OCI-M1 (cell line): ENCODE results near the gene DIP2A.
A peak's percentile ranks its signal among the peaks of the same experiment; 100 is the strongest.
"Not testable (repeated sequence)": the region's sequence is repeated elsewhere in the genome, so short reads cannot be mapped to it uniquely, and the experiment has no call there.

ENCODE experiments used
- DNase-seq: peaks from one replicate; lab custom pipeline; 2025; lab: John Stamatoyannopoulos, UW

The DIP2A gene

GRCh38 chr21:46482225-46482845 is 23.6 kb downstream of the DIP2A start:
- no peak for DNase-seq

DNA sequence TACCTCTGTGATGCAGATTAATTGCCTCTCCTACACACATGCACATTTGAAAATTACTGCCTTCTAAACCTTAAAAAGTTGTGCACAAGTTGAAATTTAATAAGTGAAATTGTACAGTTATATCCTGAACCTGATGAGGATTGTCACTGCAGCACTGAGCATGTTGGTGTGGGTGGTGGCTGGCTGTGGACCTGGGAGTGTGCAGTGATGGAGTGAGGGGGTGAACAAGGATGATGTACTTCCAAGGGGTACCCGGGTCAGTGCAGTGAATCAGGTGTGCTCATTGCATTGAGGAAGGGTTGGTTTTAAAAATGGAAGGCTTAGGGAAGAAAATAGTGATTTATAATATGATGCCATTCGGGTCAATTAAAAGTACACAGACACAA is 24.1 kb downstream of the DIP2A start:
- DNase-seq: no peak

DNA sequence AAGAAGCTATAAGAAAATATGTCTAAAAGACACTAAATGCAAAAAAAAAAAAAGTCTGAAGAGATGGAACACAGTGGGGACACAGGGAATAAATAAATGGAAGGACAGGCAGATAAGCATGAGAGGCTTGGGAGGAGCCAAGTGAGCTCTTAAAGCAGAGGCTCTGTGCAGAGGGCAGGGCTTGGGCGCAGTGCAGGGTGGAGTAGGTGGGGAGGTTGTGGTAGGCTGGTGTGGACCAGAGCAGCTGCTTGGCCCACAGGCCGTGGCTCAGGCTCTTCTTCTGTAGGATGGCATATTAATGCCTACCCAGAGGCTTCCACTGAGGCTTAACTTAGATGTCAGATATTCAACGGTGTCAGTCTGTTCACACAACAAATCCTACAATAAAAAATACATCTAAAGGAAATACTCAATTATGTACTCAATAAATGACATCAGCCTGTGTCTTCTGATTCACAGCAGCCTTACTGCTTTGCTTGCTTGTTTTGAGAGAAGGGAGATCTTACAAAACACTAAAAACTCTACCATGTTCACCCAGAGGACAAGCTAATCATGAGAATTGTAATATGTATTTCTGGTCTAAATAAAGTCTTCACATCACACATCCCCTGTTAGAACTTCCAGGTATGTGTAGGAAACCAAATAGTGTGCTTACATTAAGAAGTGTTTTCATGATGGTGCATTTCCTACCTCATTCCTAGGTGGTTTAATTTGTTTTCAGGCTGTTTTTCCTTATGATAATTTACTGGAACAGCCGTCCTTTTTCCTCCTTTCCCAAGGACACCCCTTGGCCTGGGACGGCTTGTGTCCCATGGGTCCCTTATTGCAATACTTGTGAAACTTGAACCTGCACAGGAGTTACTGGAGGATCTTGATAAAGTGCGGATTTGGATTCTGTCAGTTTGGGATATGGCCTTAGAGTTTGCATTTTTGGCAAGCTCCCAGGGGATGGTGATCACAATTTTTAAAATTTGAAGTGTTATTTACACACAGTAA is 24.9 kb downstream of the DIP2A start:
- DNase-seq: no peak

DNA sequence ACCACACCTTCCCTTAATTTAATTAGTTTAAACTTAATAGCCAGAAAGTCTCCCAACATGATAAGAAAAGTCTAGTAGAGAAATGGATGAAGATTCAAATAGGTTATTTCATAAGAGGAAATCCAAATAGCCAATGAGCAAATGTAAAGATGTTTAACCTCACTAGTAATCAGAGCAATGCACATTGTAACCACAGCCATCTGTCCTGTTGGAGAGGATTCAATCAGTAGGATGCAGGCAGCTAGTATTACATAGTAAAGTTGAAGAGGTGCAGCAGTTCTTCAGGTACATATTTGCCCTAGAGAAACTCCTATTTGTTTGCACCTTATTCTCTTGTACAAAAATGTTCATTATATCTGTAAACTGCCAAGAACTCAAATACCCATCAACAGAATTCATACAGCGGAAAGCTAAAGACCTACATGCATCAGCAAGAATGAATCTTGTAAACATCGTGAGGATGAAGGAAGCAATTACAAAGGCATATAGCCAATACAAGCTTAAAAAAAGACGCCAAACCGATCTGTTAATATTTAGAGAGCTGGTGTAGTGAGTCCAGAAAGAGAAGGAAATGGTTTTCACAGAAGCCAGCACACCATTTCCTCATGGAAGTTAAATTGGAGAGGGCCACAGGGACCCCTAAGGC is 27.9 kb downstream of the DIP2A start:
- peak; percentile 32 for DNase-seq

DNA sequence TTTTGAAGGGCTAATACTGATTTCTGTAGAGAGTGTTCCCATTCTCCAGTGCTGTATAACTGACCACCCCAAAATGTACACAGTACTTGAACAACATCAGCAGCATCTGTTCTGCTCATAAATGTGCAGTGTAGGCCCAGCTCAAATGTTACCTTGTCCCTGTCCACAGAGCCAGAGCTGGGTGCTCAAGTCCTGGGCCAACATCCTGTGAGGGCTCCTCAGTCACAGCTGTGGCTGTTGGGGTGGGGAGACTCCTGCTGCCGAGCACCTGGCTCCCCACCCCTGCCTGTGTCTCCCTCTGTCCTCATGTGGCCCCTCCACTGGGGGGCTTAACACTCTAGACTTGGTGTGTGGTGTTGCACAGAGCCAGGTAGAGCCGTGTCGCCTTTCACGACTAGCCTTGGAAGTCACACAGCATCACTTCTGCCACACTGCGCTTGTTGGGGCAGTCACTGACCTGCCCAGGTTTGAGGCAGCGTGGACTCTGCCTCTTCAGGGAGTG is 30.5 kb downstream of the DIP2A start:
- no peak for DNase-seq

DNA sequence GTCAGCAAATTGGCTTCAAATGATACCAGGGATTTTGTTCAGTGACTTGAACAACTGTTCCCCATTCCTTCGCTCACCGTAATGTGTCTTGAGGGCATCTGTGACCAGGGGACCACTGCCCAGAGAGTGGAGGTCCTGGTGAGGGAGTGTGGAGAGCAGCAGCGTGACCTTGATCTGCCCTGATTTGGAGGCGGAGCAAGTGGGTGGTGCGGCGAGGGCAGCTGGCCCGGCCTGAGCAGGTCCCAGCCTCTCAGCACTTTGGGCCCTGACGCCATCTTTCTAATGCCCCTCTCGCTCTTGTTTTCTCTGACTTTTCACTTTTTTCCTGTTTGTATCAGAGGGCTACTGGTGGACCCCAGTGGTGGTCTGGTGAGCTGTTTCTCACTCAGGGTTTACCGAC is 31.1 kb downstream of the DIP2A start:
- DNase-seq: no peak

DNA sequence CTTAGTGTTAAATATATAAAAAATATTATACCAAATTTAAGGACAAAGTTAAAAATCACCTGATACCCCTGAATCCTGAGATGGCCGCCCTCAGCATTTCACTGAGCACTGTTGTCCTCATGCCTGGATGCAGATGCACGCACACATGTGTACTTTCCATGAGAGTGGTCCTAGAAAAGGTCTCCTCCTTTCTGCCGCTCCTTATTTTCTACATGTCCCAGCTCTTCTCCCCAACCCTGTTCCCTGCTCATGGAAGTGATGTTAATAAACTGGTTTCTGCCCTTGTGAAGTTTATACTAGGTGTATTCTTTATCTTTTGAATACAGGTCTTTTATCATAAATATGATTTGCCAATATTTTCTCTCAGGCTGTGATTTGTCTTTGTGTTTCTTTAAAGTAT is 32.9 kb downstream of the DIP2A start:
- no peak for DNase-seq

GRCh38 chr21:46492851-46493250 is 34.2 kb downstream of the DIP2A start:
- no peak for DNase-seq

GRCh38 chr21:46493828-46494227 is 35.1 kb downstream of the DIP2A start:
- no peak for DNase-seq

GRCh38 chr21:46498335-46499050 is 39.8 kb downstream of the DIP2A start:
- no peak for DNase-seq

DNA sequence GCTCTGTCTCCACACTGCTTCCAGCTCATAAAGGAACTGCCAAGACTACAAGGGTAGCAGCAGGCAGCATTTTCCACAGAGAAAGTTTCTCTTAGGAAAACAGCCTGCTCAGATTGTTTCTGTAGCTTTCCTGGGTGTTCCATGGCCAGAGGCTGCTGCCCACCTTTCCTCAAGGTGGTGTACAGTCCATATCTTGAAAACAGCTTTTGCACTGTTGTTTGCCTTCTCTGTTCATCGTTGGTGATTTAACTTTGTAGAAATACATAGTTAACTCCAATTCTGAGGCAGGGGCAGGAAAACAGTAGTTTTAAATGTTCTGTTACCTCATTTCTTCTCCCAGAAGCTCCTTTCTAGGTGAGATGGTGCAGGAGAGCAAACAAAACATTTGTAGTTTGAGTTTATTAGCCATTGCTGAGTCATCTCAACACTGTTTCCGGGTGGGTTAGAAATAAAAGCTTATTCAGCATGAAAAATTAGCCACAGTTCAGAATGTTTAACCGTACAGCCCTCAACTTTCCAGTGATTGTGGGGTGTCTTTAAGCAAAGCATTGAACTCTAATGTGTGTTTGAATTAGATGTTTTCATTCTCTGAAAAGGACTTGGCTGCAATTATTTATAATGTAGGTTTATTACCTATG is 41.7 kb downstream of the DIP2A start:
- peak; percentile 49 for DNase-seq

- DNase-seq: no peak
These were observed 45.3 kb downstream of the DIP2A start for GRCh38 chr21:46503922-46504550.

DNA sequence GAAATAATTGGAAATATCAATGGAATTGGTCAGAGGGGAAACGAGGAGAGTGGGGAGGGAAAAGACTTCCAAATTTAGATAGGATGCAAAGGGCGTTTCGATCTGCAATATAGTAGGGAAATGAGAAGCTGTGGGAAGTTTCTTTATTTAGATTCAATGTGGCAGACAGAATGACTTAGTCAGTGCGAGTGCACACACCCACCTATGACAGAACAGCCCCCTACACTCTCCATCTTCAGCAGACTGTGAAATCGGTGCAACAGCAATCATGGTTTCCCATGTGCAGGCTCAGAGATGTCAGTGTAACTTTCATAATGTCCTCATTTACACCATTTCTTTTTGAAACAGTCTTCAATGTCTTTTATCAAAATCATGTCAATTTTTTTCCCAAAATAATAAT is 46.0 kb downstream of the DIP2A start:
- no peak for DNase-seq

DNA sequence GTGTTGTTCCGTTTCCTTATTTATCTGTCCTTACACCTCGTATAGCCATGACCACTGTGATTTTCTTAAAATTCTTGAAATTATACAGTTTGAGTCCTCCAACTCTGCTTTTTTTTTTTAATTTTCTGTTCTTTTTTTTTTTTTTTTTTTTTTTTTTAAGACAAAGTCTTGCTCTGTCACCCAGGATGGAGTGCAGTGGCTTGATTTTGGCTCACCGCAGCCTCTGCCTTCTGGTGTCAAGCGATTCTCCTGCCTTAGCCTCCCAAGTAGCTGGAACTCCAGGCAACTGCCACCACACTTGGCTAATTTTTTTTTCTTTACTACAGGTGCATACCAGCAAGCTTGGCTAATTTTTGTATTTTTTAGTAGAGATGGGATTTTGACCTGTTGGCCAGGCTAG is 48.9 kb downstream of the DIP2A start:
- no peak for DNase-seq

GRCh38 chr21:46509741-46510502 is 51.2 kb downstream of the DIP2A start:
- DNase-seq: no peak

DNA sequence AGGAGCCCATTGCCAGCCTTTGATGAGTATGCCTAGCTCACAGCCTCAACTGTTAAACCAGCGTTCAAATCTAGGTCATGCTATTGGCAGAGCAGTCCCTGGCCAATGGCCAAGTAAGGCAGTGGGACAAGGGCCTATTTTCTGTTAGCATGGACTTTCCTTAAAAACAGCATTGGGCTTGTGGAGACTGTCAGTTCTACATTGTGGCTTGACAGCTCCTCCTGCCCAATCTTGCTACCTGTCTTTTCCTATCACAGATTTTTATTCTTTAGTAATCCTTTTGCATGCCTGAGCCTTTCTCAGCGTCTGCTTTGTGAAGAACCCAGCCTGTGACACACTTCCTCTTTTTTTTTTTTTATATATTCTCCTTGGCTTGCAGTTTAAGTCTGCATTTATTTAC is 56.4 kb downstream of the DIP2A start:
- peak; percentile 78 for DNase-seq

- no peak for DNase-seq
These were observed 57.4 kb downstream of the DIP2A start for GRCh38 chr21:46516068-46516467.

DNA sequence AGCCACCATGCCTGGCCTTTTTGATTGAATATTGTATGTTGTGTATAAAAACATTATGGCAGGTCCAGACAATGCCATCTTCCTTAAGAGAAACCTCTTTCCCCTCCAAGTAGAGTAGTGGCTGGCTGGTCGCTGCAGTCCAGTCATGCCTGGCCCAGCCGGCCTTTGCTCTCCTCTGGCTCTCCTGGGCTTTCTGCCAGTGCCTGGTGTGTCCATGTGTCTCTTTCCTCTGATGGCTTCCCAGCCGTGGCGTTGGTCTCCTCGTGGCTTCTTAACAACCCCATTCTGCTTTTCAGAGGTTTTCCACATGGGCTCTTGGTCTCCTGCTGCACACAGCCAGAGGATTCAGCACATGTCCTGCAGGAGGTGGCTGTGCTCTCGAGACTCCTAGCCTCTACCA is 58.7 kb downstream of the DIP2A start:
- DNase-seq: no peak

DNA sequence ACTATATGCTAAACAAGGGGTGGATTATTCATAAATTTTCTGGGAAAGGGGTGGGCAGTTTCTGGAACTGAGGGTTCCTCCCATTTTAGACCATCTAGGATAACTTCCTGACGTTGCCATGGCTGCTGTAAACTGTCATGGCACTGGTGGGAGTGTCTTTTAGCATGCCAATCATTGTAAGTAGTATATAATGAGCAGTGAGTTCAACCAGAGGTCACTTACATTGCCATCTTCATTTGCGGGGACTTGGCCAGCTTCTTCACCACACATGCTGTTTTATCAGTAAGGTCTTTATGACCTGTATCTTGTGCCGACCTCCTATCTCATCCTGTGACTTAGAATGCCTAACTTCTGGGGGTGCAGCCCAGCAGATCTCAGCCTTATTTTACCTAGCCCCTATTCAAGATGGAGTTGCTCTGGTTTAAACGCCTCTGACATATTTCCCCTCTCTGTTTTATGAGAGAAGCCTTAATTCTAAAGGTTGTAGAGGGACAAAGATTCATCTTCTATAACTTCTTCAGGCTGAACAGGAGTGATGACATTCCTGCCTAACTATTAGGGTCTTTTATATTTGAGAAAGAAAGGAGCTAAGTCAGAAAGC is 60.4 kb downstream of the DIP2A start:
- peak; percentile 83 for DNase-seq

- DNase-seq: not testable (repeated sequence)
These were observed 68.7 kb downstream of the DIP2A start for GRCh38 chr21:46527393-46527792.
